Smooth muscle cell (in vitro differentiated cells): ENCODE measurements around the gene CIB1. TPM values are rescaled to one million over a fixed set of nuclear protein-coding genes. Genes with fewer than 3 reads are reported as not detected.

Experiments
- DNase-seq: peaks from one replicate; lab custom pipeline; 2025; ENCODE audit not compliant: unreplicated experiment; lab: John Stamatoyannopoulos, UW
- H2AFZ ChIP-seq: fragments of 200-600 bp; sonication (generic); 2 replicates; pipeline ENCODE4 v1.6.0; 2016; ENCODE audit warnings: antibody characterized with exemption, low read depth, mild to moderate bottlenecking
- H3F3A ChIP-seq: fragments of 200-600 bp; sonication (generic); 2 replicates; pipeline ENCODE4 v1.6.0; 2017; ENCODE audit warnings: antibody characterized with exemption, low read depth
- H3K27ac ChIP-seq: fragments of 200-600 bp; sonication (generic); 2 replicates; pipeline ENCODE4 v1.5.1; 2016; ENCODE audit warnings: low read depth, mild to moderate bottlenecking
- H3K27me3 ChIP-seq: fragments of 200-600 bp; sonication (generic); 2 replicates; pipeline ENCODE4 v1.6.1; 2016; ENCODE audit warnings: low read depth, mild to moderate bottlenecking
- H3K36me3 ChIP-seq: fragments of 200-600 bp; sonication (generic); 2 replicates; pipeline ENCODE4 v1.5.1; 2016; ENCODE audit warnings: low read depth
- H3K4me1 ChIP-seq: fragments of 200-600 bp; sonication (generic); 2 replicates; pipeline ENCODE4 v1.5.1; 2016; ENCODE audit warnings: low read depth
- H3K4me2 ChIP-seq: fragments of 200-600 bp; sonication (generic); 2 replicates; pipeline ENCODE4 v1.6.0; 2016; ENCODE audit warnings: mild to moderate bottlenecking
- H3K4me3 ChIP-seq: fragments of 200-600 bp; sonication (generic); 2 replicates; pipeline ENCODE4 v1.5.1; 2016; ENCODE audit warnings: mild to moderate bottlenecking
- H3K79me2 ChIP-seq: fragments of 200-600 bp; sonication (generic); 2 replicates; pipeline ENCODE4 v1.6.0; 2016; ENCODE audit warnings: low read depth, mild to moderate bottlenecking
- H3K9ac ChIP-seq: fragments of 200-600 bp; sonication (generic); 2 replicates; pipeline ENCODE4 v1.6.0; 2016; ENCODE audit warnings: low read depth
- H3K9me3 ChIP-seq: fragments of 200-600 bp; sonication (generic); replicated peaks from 2 replicates; pipeline ENCODE4 v1.5.1; 2016; ENCODE audit warnings: low read depth
- H4K20me1 ChIP-seq: fragments of 200-600 bp; sonication (generic); 2 replicates; pipeline ENCODE4 v1.6.0; 2016; ENCODE audit warnings: low read depth
- WGBS: methylation state at CpG from one replicate; pipeline ENCODE4 v1.1.7; 2016; ENCODE audit warnings: low lambda C conversion rate; 5-methylcytosine and 5-hydroxymethylcytosine counted together
- polyA plus RNA-seq: library from polyadenylated mRNA; unstranded; fragments of >200 nt; fragmentation: Nextera tagmentation; extraction: Ambion mirVana; gene quantifications from 2 replicates; pipeline ENCODE4 v1.2.1, GENCODE V29; 2016
- total RNA-seq: library from RNA; depleted of rRNA; stranded (reverse); fragments of >200 nt; gene quantifications from 2 replicates; pipeline ENCODE4 v1.2.3, GENCODE V29; 2014
- TF ChIP-seq, protein P1 (sequence below): fragments of 200-600 bp; sonication (generic); IDR thresholded peaks from 2 replicates; pipeline ENCODE4 v1.5.1; 2017; ENCODE audit warnings: borderline replicate concordance, mild to moderate bottlenecking, antibody characterized with exemption; ENCODE audit not compliant: insufficient read depth, poor library complexity, severe bottlenecking

Gene CIB1
- total and polyA plus RNA-seq, 2 experiments from 2014 or later, result 33.9 to 132 TPM

DNA sequence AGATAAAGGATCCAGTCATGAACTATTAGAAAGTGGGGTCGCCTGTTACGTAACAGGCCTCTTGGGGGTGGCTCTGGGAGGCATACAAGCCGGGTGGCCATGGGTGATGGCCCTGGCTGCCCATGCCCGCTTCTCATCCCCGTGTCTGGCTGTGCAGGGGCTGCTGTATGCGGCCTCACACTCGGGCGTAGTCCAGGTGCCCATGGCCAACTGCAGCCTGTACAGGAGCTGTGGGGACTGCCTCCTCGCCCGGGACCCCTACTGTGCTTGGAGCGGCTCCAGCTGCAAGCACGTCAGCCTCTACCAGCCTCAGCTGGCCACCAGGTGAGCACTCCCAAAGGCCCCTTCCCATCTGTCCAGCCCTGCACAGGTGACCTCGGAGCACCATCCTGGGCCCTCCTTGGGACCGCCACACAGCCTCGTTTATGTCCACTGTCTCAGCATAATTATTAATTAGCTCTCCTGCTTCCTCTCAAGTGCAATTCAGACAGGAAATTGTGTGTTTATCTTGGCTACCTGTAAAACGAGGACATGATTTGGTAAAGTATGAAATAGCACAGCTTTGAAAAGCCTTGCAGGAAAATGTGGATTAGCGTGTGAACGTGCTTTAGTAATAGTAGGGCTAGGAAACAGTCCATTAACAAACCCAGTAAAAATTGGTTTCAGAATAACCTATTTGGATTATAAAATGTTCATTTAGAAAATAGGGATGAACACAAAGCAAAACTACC lies 8.1 kb downstream of the CIB1 start:
- Histone ChIP-seq H3K9me3 (no peaks in the 10 kb centered on the region), H3F3A (no peaks in the 10 kb centered on the region), H3K4me3 (no peak overlapping the region), H2AFZ (no peak overlapping the region), H3K27me3 (no peaks in the 10 kb centered on the region), H3K27ac (no peak overlapping the region), H3K9ac (no peak overlapping the region), H3K4me2 (no peak overlapping the region), H3K4me1 (no peaks in the 10 kb centered on the region), H4K20me1 (no peaks in the 10 kb centered on the region), H3K79me2 (no peaks in the 10 kb centered on the region), H3K36me3 (no peaks in the 10 kb centered on the region)
- TF ChIP-seq, protein P1, sequence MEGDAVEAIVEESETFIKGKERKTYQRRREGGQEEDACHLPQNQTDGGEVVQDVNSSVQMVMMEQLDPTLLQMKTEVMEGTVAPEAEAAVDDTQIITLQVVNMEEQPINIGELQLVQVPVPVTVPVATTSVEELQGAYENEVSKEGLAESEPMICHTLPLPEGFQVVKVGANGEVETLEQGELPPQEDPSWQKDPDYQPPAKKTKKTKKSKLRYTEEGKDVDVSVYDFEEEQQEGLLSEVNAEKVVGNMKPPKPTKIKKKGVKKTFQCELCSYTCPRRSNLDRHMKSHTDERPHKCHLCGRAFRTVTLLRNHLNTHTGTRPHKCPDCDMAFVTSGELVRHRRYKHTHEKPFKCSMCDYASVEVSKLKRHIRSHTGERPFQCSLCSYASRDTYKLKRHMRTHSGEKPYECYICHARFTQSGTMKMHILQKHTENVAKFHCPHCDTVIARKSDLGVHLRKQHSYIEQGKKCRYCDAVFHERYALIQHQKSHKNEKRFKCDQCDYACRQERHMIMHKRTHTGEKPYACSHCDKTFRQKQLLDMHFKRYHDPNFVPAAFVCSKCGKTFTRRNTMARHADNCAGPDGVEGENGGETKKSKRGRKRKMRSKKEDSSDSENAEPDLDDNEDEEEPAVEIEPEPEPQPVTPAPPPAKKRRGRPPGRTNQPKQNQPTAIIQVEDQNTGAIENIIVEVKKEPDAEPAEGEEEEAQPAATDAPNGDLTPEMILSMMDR, result no peak
- no peak for DNase-seq
- 97% methylated on average over 18 of the region's 18 CpGs for WGBS

DNA sequence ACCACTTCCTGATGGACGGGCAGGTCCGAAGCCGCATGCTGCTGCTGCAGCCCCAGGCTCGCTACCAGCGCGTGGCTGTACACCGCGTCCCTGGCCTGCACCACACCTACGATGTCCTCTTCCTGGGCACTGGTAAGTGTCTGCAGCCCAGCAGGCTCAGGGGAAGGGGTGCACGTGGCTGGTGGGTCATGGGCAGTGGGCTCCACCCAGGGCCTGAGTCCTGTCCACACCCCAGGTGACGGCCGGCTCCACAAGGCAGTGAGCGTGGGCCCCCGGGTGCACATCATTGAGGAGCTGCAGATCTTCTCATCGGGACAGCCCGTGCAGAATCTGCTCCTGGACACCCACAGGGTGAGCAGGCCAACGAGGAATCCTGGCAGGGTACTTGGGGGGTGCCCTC lies 8.7 kb downstream of the CIB1 start:
- Histone ChIP-seq H4K20me1 (no peaks in the 10 kb centered on the region), H3K79me2 (no peaks in the 10 kb centered on the region), H3K4me2 (no peak overlapping the region), H3K4me1 (no peaks in the 10 kb centered on the region), H2AFZ (no peak overlapping the region), H3K9me3 (no peaks in the 10 kb centered on the region), H3K9ac (no peak overlapping the region), H3K27me3 (no peaks in the 10 kb centered on the region), H3K36me3 (no peaks in the 10 kb centered on the region), H3F3A (no peaks in the 10 kb centered on the region), H3K4me3 (no peak overlapping the region), H3K27ac (no peak overlapping the region)
- TF ChIP-seq, protein P1, result no peak
- WGBS, result 95% methylated on average over 17 of the region's 17 CpGs
- no peak for DNase-seq

DNA sequence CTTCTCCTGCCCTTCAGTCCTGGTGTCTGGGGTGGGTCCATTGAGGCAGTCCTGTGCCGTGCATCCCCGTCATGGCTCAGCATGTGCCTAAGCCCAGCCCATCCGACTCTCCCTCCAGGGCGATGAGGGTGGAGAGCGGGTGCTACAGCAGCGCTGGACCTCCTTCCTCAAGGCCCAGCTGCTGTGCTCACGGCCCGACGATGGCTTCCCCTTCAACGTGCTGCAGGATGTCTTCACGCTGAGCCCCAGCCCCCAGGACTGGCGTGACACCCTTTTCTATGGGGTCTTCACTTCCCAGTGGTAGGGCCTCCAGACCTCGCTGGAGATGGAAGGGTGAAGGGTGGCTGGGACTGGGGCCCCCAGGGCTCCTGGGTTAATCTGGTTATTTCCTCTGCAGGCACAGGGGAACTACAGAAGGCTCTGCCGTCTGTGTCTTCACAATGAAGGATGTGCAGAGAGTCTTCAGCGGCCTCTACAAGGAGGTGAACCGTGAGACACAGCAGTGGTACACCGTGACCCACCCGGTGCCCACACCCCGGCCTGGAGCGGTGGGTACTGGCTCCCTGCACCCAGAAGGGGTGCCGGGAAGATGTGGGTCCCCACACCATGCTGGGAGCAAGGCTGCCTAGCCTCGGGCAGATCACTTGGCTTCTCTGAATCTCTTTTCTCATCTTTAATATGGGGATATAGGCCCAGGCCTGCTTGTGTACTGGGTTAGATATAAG lies 10.1 kb downstream of the CIB1 start:
- no peak overlapping the region for H2AFZ ChIP-seq
- no peak overlapping the region for H3K4me2 ChIP-seq
- H3K9ac ChIP-seq, result no peak overlapping the region
- peaks cover 3% of the 10 kb centered on the region for H3K79me2 ChIP-seq
- no peak overlapping the region for H3K4me3 ChIP-seq
- peaks cover 9% of the 10 kb centered on the region for H4K20me1 ChIP-seq
- H3F3A ChIP-seq, result no peaks in the 10 kb centered on the region
- no peak for DNase-seq
- no peaks in the 10 kb centered on the region for H3K4me1 ChIP-seq
- no peak overlapping the region for H3K27ac ChIP-seq
- no peaks in the 10 kb centered on the region for H3K36me3 ChIP-seq
- WGBS, result 98% methylated on average over 22 of the region's 22 CpGs
- H3K27me3 ChIP-seq, result no peaks in the 10 kb centered on the region
- no peaks in the 10 kb centered on the region for H3K9me3 ChIP-seq
- TF ChIP-seq, protein P1, result no peak
